Motor neuron (in vitro differentiated cells): ENCODE results near the gene BMP8A. TPM values are rescaled to one million over a fixed set of nuclear protein-coding genes. Genes with fewer than 3 reads are reported as not detected.
A peak's percentile ranks its signal among the peaks of the same experiment; 100 is the strongest.
"Not testable (repeated sequence)": the region's sequence is repeated elsewhere in the genome, so short reads cannot be mapped to it uniquely, and the experiment has no call there.

Source experiments
- ATAC-seq, 8 experiments: fragments of 200-7000 bp; cut with Tn5 transposase; replicated peaks in 6 of 8; 2 replicates each; pipeline ENCODE4 v1.8.0; 2021; ENCODE audit warnings: mild to moderate bottlenecking in 8 of 8, moderate library complexity in 8 of 8
- H3K27ac ChIP-seq, 2 donors: fragments of 250-450 bp; sonication (Bioruptor Pico); 2 replicates each; pipeline ENCODE4 v1.9.0; 2021; ENCODE audit warnings: antibody characterized with exemption in 2 of 2, mild to moderate bottlenecking in 2 of 2, moderate library complexity in 1 of 2
- H3K4me1 ChIP-seq, 2 donors: fragments of 250-450 bp; sonication (Bioruptor Pico); replicated peaks in 1 of 2; 2 replicates each; pipeline ENCODE4 v1.6.1; 2021; ENCODE audit warnings: antibody characterized with exemption in 2 of 2, mild to moderate bottlenecking in 2 of 2, moderate library complexity in 1 of 2
- H3K4me3 ChIP-seq, 5 donors: fragments of 250-450 bp; sonication (Bioruptor Pico); 2 replicates each; pipeline ENCODE4 v1.9.0; 2021; ENCODE audit warnings: antibody characterized with exemption in 5 of 5, mild to moderate bottlenecking in 5 of 5, moderate library complexity in 4 of 5
- WGBS, 10 experiments: fragments of 450-650 bp; shearing (Covaris generic); methylation state at CpG; one replicate each; pipeline ENCODE4 v1.0.0; 2022; 5-methylcytosine and 5-hydroxymethylcytosine counted together
- in situ Hi-C, 9 experiments: fragments of 400-800 bp; cut with MboI; loops; one replicate each; pipeline ENCODE4 v1.15.0; 2021; ENCODE audit warnings: low sequenced_read_pairs in 9 of 9, low pct_unique_long_range_greater_than_20kb in 2 of 9; ENCODE audit not compliant: unreplicated experiment in 9 of 9
- total RNA-seq, 8 experiments: library from RNA; unstranded; fragments of 300-600 nt; gene quantifications; 2 replicates each; pipeline versions ENCODE4 v1.2.3 to v1.2.4, GENCODE V29; 2022

BMP8A gene
- total RNA-seq, 8 experiments from 2014 or later, result 0.16 to 0.43 (median 0.22) TPM; not detected in 4

DNA sequence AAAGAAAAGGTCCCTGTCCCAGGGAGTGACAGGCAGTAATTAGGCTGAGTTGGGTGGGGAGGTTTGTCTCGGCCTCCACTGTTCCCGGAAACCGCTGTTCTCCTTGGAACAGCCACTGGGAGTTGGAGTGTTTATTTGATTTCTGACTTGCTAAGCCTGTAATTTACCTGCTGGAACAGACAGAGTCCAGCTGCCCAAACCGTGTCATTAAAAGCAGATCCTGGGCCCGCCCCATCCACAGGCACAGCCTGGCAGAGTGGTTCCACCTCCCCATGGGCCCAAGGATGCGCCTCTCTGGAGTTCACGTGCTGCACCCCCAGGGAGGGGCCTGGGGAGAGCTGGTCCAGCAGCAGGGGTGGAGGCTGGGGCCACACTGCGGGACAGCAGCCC, 35.7 kb downstream of the BMP8A start:
- 95 to 100% (median 100%) methylated on average over 2 to 3 of the region's 8 CpGs; no CpG with 5 or more reads in 7 of the 10 experiments for WGBS, 10 experiments
- not testable (repeated sequence) for H3K27ac ChIP-seq, H3K4me3 ChIP-seq, ATAC-seq, H3K4me1 ChIP-seq
- in situ Hi-C loops, result loop anchor here in 1 of 9 experiments (25.0 kb wide), 1 partner anchor 440 kb away; no protein-coding TSS in a partner anchor

- in situ Hi-C loops, result loop anchor here in 1 of 9 experiments (25.0 kb wide), 1 partner anchor 441 kb away; no protein-coding TSS in a partner anchor
- ATAC-seq, result no peak
- H3K4me3 ChIP-seq, result no peak overlapping the region
- H3K27ac ChIP-seq, result no peak overlapping the region
- WGBS, 10 experiments, result 48 to 100% (median 70%) methylated on average over 2 to 4 of the region's 4 CpGs; no CpG with 5 or more reads in 5 of the 10 experiments
- H3K4me1 ChIP-seq, result peaks cover 0 to under 1% of the 10 kb centered on the region in 2 donors
Measured at GRCh38 chr1:39528082-39528481, 36.6 kb downstream of the BMP8A start.

GRCh38 chr1:39529901-39530535, 38.6 kb downstream of the BMP8A start:
- Histone ChIP-seq H3K4me1 (no peaks in the 10 kb centered on the region), H3K4me3 (no peak overlapping the region), H3K27ac (no peak overlapping the region)
- in situ Hi-C loops, result loop anchor here in 1 of 9 experiments (25.0 kb wide), 1 partner anchor 443 kb away; no protein-coding TSS in a partner anchor
- 72 to 96% (median 90%) methylated on average over 2 to 8 of the region's 10 CpGs; no CpG with 5 or more reads in 3 of the 10 experiments for WGBS, 10 experiments
- no peak for ATAC-seq

- no peak overlapping the region for H3K4me3 ChIP-seq
- no peak overlapping the region for H3K27ac ChIP-seq
- ATAC-seq, result no peak
- 83 to 100% (median 97%) methylated on average over 1 to 3 of the region's 4 CpGs; no CpG with 5 or more reads in 4 of the 10 experiments for WGBS, 10 experiments
- no peaks in the 10 kb centered on the region for H3K4me1 ChIP-seq
- in situ Hi-C loops, result loop anchor here in 1 of 9 experiments (25.0 kb wide), 1 partner anchor 444 kb away; no protein-coding TSS in a partner anchor
Measured at GRCh38 chr1:39531526-39531925, 40.1 kb downstream of the BMP8A start.

GRCh38 chr1:39533442-39533841, 42.0 kb downstream of the BMP8A start:
- H3K4me3 ChIP-seq, result no peak overlapping the region
- WGBS, 10 experiments, result 78 to 100% (median 98%) methylated on average over 1 of the region's 1 CpG
- ATAC-seq, result no peak
- H3K4me1 ChIP-seq, result no peaks in the 10 kb centered on the region
- H3K27ac ChIP-seq, result no peak overlapping the region
- in situ Hi-C loops, result loop anchor here in 1 of 9 experiments (25.0 kb wide), 1 partner anchor 446 kb away; no protein-coding TSS in a partner anchor

DNA sequence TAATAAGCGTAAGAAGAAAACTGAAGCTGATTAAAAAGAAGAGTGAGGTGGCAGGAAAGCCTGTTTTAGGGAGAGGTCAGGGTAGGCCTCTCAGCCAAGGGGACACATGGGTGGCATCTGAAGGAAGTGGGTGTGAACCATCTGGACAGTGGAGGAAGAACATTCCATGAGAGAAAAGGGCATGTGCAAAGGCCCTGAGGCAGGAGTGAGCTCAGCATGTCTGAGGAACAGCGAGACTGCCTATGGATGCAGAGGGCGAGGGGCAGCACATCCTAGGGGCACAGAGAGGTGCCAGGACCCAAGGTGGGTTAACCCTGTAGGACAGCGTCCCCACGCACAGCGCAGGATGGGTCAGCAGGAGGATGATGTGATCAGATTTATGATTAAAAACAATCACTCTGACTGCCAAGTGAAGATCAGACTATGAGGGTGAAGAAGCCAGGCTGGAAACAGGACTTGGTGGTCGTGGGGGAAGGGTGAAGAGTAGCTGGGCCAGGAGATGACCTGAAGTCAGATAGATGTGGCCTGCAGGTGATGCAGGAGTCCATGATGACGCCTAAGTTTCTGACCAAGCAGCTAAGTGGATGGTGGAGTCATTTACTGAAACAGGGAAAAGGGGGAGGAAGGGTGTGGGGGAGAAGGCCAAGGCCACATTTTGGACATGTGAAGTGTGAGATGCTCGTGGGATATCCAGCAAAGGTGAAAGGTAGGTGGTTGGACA, 47.3 kb downstream of the BMP8A start:
- peak in 2 of 8 experiments; percentile 4 to 13 for ATAC-seq
- no peaks in the 10 kb centered on the region for H3K4me1 ChIP-seq
- 60 to 100% (median 98%) methylated on average over 1 to 9 of the region's 9 CpGs for WGBS, 10 experiments

GRCh38 chr1:39539252-39539790, 47.9 kb downstream of the BMP8A start:
- WGBS, 10 experiments, result 4 to 44% (median 17%) methylated on average over 2 to 5 of the region's 5 CpGs; no CpG with 5 or more reads in 3 of the 10 experiments
- Histone ChIP-seq H3K4me1 (no peaks in the 10 kb centered on the region), H3K4me3 (no peak overlapping the region), H3K27ac (no peak overlapping the region)
- in situ Hi-C loops, result loop anchor here in 1 of 9 experiments (25.0 kb wide), 1 partner anchor 452 kb away; no protein-coding TSS in a partner anchor
- ATAC-seq, result peak; percentile 90 to 99 (median 96)

More for the DNA sequence above, 47.3 kb downstream of the BMP8A start:
- in situ Hi-C loops, result loop anchor here in 1 of 9 experiments (25.0 kb wide), 1 partner anchor 451 kb away; no protein-coding TSS in a partner anchor
- Histone ChIP-seq H3K27ac (no peak overlapping the region), H3K4me3 (no peak overlapping the region)

- Histone ChIP-seq H3K27ac (no peak overlapping the region), H3K4me3 (no peak overlapping the region), H3K4me1 (no peaks in the 10 kb centered on the region)
- WGBS, 10 experiments, result 83 to 100% (median 88%) methylated on average over 2 to 13 of the region's 13 CpGs; no CpG with 5 or more reads in 2 of the 10 experiments
- in situ Hi-C loops, result loop anchor here in 1 of 9 experiments (25.0 kb wide), 1 partner anchor 453 kb away; no protein-coding TSS in a partner anchor
- ATAC-seq, result no peak
Measured at GRCh38 chr1:39540504-39541031, 49.1 kb downstream of the BMP8A start.

GRCh38 chr1:39542924-39543323, 51.5 kb downstream of the BMP8A start:
- ATAC-seq, result no peak
- no peak overlapping the region for H3K4me3 ChIP-seq
- H3K27ac ChIP-seq, result no peak overlapping the region
- WGBS, 10 experiments, result 83 to 100% (median 98%) methylated on average over 1 to 5 of the region's 5 CpGs; no CpG with 5 or more reads in 5 of the 10 experiments
- in situ Hi-C loops, result loop anchor here in 1 of 9 experiments (25.0 kb wide), 1 partner anchor 456 kb away; no protein-coding TSS in a partner anchor
- no peaks in the 10 kb centered on the region for H3K4me1 ChIP-seq

- WGBS, 10 experiments, result 49 to 100% (median 76%) methylated on average over 1 to 4 of the region's 4 CpGs
- Histone ChIP-seq H3K27ac (no peak overlapping the region), H3K4me1 (no peaks in the 10 kb centered on the region), H3K4me3 (no peak overlapping the region)
- in situ Hi-C loops, result loop anchor here in 1 of 9 experiments (25.0 kb wide), 1 partner anchor 457 kb away; no protein-coding TSS in a partner anchor
- peak in 3 of 8 experiments; percentile 91 to 96 (median 94) for ATAC-seq
Measured at GRCh38 chr1:39544327-39544726, 52.9 kb downstream of the BMP8A start.

- Histone ChIP-seq H3K27ac (no peak overlapping the region), H3K4me1 (no peaks in the 10 kb centered on the region), H3K4me3 (no peak overlapping the region)
- WGBS, 10 experiments, result 80 to 100% (median 94%) methylated on average over 1 to 9 of the region's 9 CpGs; no CpG with 5 or more reads in 3 of the 10 experiments
- ATAC-seq, result no peak
- in situ Hi-C loops, result loop anchor here in 1 of 9 experiments (25.0 kb wide), 1 partner anchor 458 kb away; no protein-coding TSS in a partner anchor
Measured at GRCh38 chr1:39545531-39545930, 54.1 kb downstream of the BMP8A start.

DNA sequence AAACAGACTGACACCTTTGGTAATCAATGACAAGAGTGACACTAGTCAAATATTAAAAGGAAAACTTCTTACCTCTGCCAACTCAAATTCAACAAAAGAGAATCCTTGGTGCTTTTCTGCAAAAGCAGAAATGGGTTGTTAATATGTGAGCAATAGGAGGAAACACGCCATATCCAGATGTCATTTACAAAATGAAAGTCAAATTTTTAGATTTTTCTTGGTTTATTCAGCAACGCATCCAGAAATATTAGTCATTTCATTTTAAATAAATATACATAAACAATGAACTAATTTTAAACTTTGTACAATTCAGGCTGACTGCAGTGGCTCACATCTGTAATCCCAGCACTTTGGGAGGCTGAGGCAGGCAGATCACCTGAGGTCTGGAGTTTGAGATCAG, 62.8 kb downstream of the BMP8A start:
- WGBS, 10 experiments, result 20 to 100% (median 100%) methylated on average over 1 to 2 of the region's 2 CpGs; no CpG with 5 or more reads in 1 of the 10 experiments
- in situ Hi-C loops, result loop anchor here in 1 of 9 experiments (25.0 kb wide), 1 partner anchor 92 kb away; no protein-coding TSS in a partner anchor
- Histone ChIP-seq H3K4me3 (no peak overlapping the region), H3K4me1 (no peaks in the 10 kb centered on the region), H3K27ac (no peak overlapping the region)
- peak in 1 of 8 experiments; percentile 12 for ATAC-seq
